ENCODE results near the gene BEST1.

BEST1 gene

DNA sequence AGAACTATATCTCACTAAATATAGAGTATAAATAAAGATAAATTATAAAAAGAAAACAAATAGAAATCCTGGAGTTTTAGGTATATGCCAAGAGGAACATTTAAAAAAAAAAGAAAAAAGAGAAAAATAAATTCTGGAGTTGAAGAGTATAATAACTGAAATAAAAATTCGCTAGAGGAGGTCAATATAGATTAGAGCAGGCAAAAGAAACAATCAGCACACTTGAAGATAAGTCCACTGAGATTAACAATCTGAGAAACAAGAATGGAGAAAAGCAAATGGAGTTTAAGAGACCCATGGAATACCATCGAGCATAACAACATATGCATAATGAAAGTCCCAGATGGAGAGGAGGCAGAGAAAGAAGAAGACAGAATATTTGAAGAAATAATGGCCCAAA lies 14.3 kb upstream of the BEST1 start:
- H3K4me3 ChIP-seq (ENCODE audit: low read depth, low read length), result no peak overlapping the region
- TF ChIP-seq CTCF (IDR thresholded peaks at IDR 0.05; ENCODE audit: low read depth, low read length), result no peak

DNA sequence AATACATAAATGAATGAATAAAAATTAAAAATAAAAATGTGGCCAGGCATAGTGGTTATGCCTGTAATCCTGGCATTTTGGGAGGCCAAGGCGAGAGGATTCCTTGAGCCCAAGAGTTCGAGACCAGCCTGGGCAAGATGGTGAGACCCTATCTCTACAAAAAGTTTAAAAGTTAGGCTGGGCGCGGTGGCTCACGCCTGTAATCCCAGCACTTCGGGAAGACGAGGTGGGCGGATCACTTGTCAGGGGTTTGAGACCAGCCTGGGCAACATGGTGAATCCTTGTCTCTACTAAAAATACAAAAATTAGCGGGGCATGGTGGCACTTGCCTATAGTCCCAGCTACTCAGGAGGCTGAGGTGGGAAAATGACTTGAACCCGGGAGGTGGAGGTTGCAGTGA lies 9.7 kb upstream of the BEST1 start:
- H3K4me3 ChIP-seq (ENCODE audit: low read depth, low read length), result no peak overlapping the region
- no peak for TF ChIP-seq CTCF (IDR thresholded peaks at IDR 0.05; ENCODE audit: low read depth, low read length)

DNA sequence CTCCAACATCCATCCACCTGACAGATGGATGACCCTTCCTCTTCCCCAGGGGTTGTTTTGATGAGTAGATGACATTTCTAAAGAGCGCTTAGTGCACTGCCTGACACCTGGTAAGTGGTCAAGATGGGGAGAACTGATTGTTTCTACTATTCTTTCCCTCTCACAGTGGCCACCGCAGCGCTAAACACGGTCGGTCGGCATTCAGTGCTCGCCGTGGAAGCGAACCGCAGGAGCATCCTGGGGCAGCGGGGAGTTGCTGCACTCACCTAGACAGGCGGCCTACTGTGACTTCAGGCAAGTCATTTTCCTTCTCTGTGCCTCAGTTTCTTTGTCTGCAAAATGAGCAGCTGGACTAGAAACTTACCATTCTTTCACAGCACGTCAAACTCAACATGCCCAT lies 5.0 kb upstream of the BEST1 start:
- TF ChIP-seq CTCF (IDR thresholded peaks at IDR 0.05; ENCODE audit: low read depth, low read length), result no peak
- H3K4me3 ChIP-seq (ENCODE audit: low read depth, low read length), result no peak overlapping the region

GRCh38 chr11:61946894-61947293 lies 3.3 kb upstream of the BEST1 start:
- no peak overlapping the region for H3K4me3 ChIP-seq (ENCODE audit: low read depth, low read length)
- TF ChIP-seq CTCF (IDR thresholded peaks at IDR 0.05; ENCODE audit: low read depth, low read length), result no peak

GRCh38 chr11:61947486-61948210 lies 2.5 kb upstream of the BEST1 start:
- TF ChIP-seq CTCF (IDR thresholded peaks at IDR 0.05; ENCODE audit: low read depth, low read length), result peak; percentile 97
- no peak overlapping the region for H3K4me3 ChIP-seq (ENCODE audit: low read depth, low read length)

DNA sequence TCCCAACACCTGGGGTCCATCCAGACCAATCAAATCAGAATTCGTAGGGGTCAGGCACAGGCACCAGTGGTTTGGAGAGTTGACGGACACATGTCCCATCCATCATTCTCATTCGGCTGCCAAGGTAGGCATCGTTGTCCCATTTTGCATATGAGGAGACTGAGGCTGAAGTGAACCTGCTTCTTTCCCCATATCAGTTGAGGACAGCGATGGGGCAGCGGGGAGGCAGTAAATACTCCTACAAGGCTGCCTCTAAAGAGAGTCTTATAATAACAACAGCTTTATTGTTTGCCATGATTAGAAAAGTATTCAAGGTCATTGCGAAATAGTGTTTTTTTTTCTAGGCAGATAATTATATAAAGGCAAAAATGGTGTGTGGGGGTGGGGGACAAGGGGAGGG lies 1.6 kb upstream of the BEST1 start:
- no peak overlapping the region for H3K4me3 ChIP-seq (ENCODE audit: low read depth, low read length)

More for the DNA sequence above, 1.6 kb upstream of the BEST1 start:
- no peak for TF ChIP-seq CTCF (IDR thresholded peaks at IDR 0.05; ENCODE audit: low read depth, low read length)

Data from WI38 (cell line).